Measurements from ENCODE around the gene PTPRS.
"Not testable (repeated sequence)": the region's sequence is repeated elsewhere in the genome, so short reads cannot be mapped to it uniquely, and the experiment has no call there.

- not testable (repeated sequence) for TF ChIP-seq CTCF, POLR2A (IDR thresholded peaks at IDR 0.05)
These were observed 40.6 kb upstream of the PTPRS start for GRCh38 chr19:5381197-5381596.

All from tibial nerve (tissue), 3 donors.